K562 (cell line): Measurements from ENCODE around the gene BLID. TPM values are rescaled to one million over a fixed set of nuclear protein-coding genes. Genes with fewer than 3 reads are reported as not detected.

Experiments used
- ATAC-seq: fragments of 200-7000 bp; cut with Tn5 transposase; 3 replicates; pipeline ENCODE4 v1.9.1; 2020; ENCODE audit warnings: moderate library complexity
- BruUV-seq: library from RNA; stranded (reverse); fragments of 400-500 nt; replicated peaks from 2 replicates; lab custom pipeline; 2021; lab: Mats Ljungman, UMichigan
- CTCF ChIA-PET: fragments of 300-600 bp; formaldehyde crosslinking; extraction: SDS; loops from one replicate; lab custom pipeline; 2021; ENCODE audit warnings: low intra/inter-chr PET ratio; lab: Yijun Ruan, JAX
- POLR2A ChIA-PET: fragments of 300-600, 350-650 bp; sonication (Branson Sonifier 250); formaldehyde crosslinking; extraction: SDS; loops from one replicate; lab custom pipeline; 2021; ENCODE audit warnings: antibody characterized with exemption, inconsistent platforms; lab: Yijun Ruan, JAX
- DNase-seq, 4 experiments: peaks; one replicate each; pipeline versions ENCODE4 v3.0.0 to v3.0.0-alpha.2; 2011 to 2018; ENCODE audit warnings: low spot score in 3 of 4, mixed read lengths in 3 of 4; ENCODE audit errors: extremely low read depth in 1 of 4
- FAIRE-seq: peaks from 2 replicates; lab custom pipeline; 2011; peaks lifted over from hg19 to GRCh38; lab: Jason Lieb, UNC
- H2AFZ ChIP-seq: 2 replicates; pipeline ENCODE4 v1.6.0; 2011; ENCODE audit warnings: low read depth, low read length, control low read depth, inconsistent platforms
- H3K27ac ChIP-seq: fragments of 200-600 bp; 3 replicates; pipeline ENCODE4 v1.8.0; 2011; ENCODE audit warnings: low read depth, mild to moderate bottlenecking, control low read depth, inconsistent platforms, low read length, moderate library complexity, mixed read lengths; ENCODE audit errors: extremely low read depth
- H3K27me3 ChIP-seq, 2 experiments: fragments of 300-600 bp in 1 of 2; 2 replicates in 1 of 2; 3 replicates in 1 of 2; pipeline versions ENCODE4 v1.6.0 to v1.8.0; 2011; ENCODE audit warnings: inconsistent platforms in 2 of 2, low read length in 2 of 2, mild to moderate bottlenecking in 1 of 2, mixed read lengths in 1 of 2, moderate library complexity in 1 of 2; ENCODE audit not compliant: control insufficient read depth in 2 of 2, insufficient read depth in 2 of 2
- H3K36me3 ChIP-seq: fragments of 300-600 bp; 3 replicates; pipeline ENCODE4 v1.8.0; 2011; ENCODE audit warnings: mild to moderate bottlenecking, low read length, inconsistent platforms; ENCODE audit not compliant: control insufficient read depth, insufficient read depth
- H3K4me1 ChIP-seq, 2 experiments: fragments of 200-600 bp in 1 of 2; replicated peaks in 1 of 2; 2 replicates in 1 of 2; 3 replicates in 1 of 2; pipeline versions ENCODE4 v1.5.1 to v1.8.0; 2011; ENCODE audit warnings: inconsistent platforms in 2 of 2, low read length in 2 of 2, mild to moderate bottlenecking in 1 of 2, mixed read lengths in 1 of 2, moderate library complexity in 1 of 2; ENCODE audit not compliant: control insufficient read depth in 2 of 2, insufficient read depth in 2 of 2
- H3K4me2 ChIP-seq: 2 replicates; pipeline ENCODE4 v1.6.1; 2011; ENCODE audit warnings: low read length, control low read depth, inconsistent platforms, mixed read lengths; ENCODE audit not compliant: insufficient read depth
- H3K4me3 ChIP-seq: fragments of 200-600 bp; sonication (generic), shearing (Covaris generic); 2 replicates; pipeline ENCODE4 v1.5.1; 2016; ENCODE audit warnings: control low read depth, inconsistent platforms
- H3K79me2 ChIP-seq: fragments of 200-600 bp; 3 replicates; pipeline ENCODE4 v1.8.0; 2011; ENCODE audit warnings: low read length, inconsistent platforms; ENCODE audit not compliant: control insufficient read depth, insufficient read depth
- H3K9ac ChIP-seq, 2 experiments: 2 replicates each; pipeline versions ENCODE4 v1.6.0 to v1.6.1; 2011; ENCODE audit warnings: low read depth in 2 of 2, low read length in 2 of 2, control low read depth in 1 of 2, inconsistent platforms in 1 of 2, mild to moderate bottlenecking in 1 of 2, mixed read lengths in 1 of 2; ENCODE audit not compliant: insufficient read depth in 1 of 2
- H3K9me1 ChIP-seq: one replicate; pipeline ENCODE4 v1.6.0; 2011; ENCODE audit warnings: inconsistent platforms, mild to moderate bottlenecking, low read length, moderate library complexity; ENCODE audit not compliant: control insufficient read depth, insufficient read depth
- H3K9me3 ChIP-seq: replicated peaks from 2 replicates; pipeline ENCODE4 v1.5.1; 2011; ENCODE audit warnings: low read depth, low read length, inconsistent platforms; ENCODE audit not compliant: control insufficient read depth, insufficient read depth
- H4K20me1 ChIP-seq: replicated peaks from 2 replicates; pipeline ENCODE4 v1.6.1; 2011; ENCODE audit warnings: low read length, inconsistent platforms, mixed read lengths; ENCODE audit not compliant: control insufficient read depth, insufficient read depth
- CHD4 ChIP-seq: fragments of 200-600 bp; sonication (generic); IDR thresholded peaks from 3 replicates; pipeline ENCODE4 v1.6.1; 2012; ENCODE audit warnings: low read depth, mild to moderate bottlenecking, mixed read lengths, low read length, inconsistent platforms; ENCODE audit not compliant: insufficient read depth, insufficient replicate concordance, poor library complexity, severe bottlenecking
- GTF3C2 ChIP-seq: IDR thresholded peaks from 3 replicates; pipeline ENCODE4 v1.6.1; 2011; ENCODE audit warnings: borderline replicate concordance, mild to moderate bottlenecking, moderate library complexity; ENCODE audit not compliant: insufficient read length; ENCODE audit errors: extremely low read depth
- KDM1A ChIP-seq, 2 experiments: fragments of 450-650 bp; IDR thresholded peaks; 2 replicates each; pipeline ENCODE4 v1.6.1; 2016; ENCODE audit warnings: mild to moderate bottlenecking in 2 of 2
- KHSRP ChIP-seq: fragments of 450-650 bp; IDR thresholded peaks from 2 replicates; pipeline ENCODE4 v1.6.1; 2017
- MTA3 ChIP-seq: fragments of 450-650 bp; formaldehyde crosslinking; IDR thresholded peaks from 2 replicates; pipeline ENCODE4 v1.6.1; 2017; ENCODE audit warnings: mild to moderate bottlenecking, borderline replicate concordance
- PHB ChIP-seq: fragments of 250-450 bp; sonication (Bioruptor Pico); IDR thresholded peaks from 2 replicates; pipeline ENCODE4 v1.5.0; 2021
- RAD21 ChIP-seq, 2 experiments: fragments of 250-450 bp in 1 of 2; fragments of 450-650 bp in 1 of 2; sonication (Bioruptor Pico) in 1 of 2; formaldehyde crosslinking in 1 of 2; IDR thresholded peaks in 1 of 2; conservative IDR thresholded peaks in 1 of 2; 2 replicates each; pipeline versions ENCODE4 v1.4.0 to v1.8.0; 2020 to 2022; ENCODE audit warnings: mild to moderate bottlenecking in 2 of 2, moderate library complexity in 1 of 2
- TAL1 ChIP-seq: fragments of 450-650 bp; IDR thresholded peaks from 2 replicates; pipeline ENCODE4 v1.6.1; 2016; ENCODE audit warnings: mild to moderate bottlenecking
- TFAP4 ChIP-seq: sonication (generic); formaldehyde crosslinking; IDR thresholded peaks from 2 replicates; pipeline ENCODE4 v1.8.0; 2022; ENCODE audit warnings: missing genetic modification reagents, mild to moderate bottlenecking, moderate library complexity, borderline replicate concordance
- TRIM24 ChIP-seq, 2 experiments: fragments of 450-650 bp; IDR thresholded peaks; 2 replicates each; pipeline ENCODE4 v1.6.1; 2016
- ZNF212 ChIP-seq: fragments of 450-650 bp; formaldehyde crosslinking; IDR thresholded peaks from 2 replicates; pipeline ENCODE4 v1.4.0; 2020; ENCODE audit warnings: mild to moderate bottlenecking
- ZNF3 ChIP-seq: fragments of 250-450 bp; sonication (Bioruptor Pico); IDR thresholded peaks from 2 replicates; pipeline ENCODE4 v1.5.0; 2021; ENCODE audit warnings: mild to moderate bottlenecking, moderate library complexity
- ZNF518B ChIP-seq: fragments of 250-450 bp; sonication (Bioruptor Pico); IDR thresholded peaks from 2 replicates; pipeline ENCODE4 v1.5.0; 2021; ENCODE audit warnings: mild to moderate bottlenecking, moderate library complexity
- WGBS: fragments of 100-300 bp; shearing (Covaris generic); methylation state at CpG from one replicate; pipeline ENCODE4 v1.1.6; 2016; ENCODE audit warnings: low coverage, mixed read lengths; ENCODE audit not compliant: insufficient coverage; ENCODE audit errors: missing lambda C conversion rate; 5-methylcytosine and 5-hydroxymethylcytosine counted together
- in situ Hi-C: fragments of 300-500 bp; cut with MboI; formaldehyde crosslinking; loops from 4 replicates; pipeline ENCODE4 v1.15.0; 2018; ENCODE audit warnings: inconsistent platforms, mixed read lengths
- intact Hi-C: fragments of 100-400 bp; cut with micrococcal nuclease; formaldehyde crosslinking; loops from 2 replicates; pipeline ENCODE4 v1.14.2; 2022
- polyA plus RNA-seq, 8 experiments: library from polyadenylated mRNA; depleted of rRNA in 4 of 8; stranded (reverse) in 5 of 8; unstranded in 3 of 8; fragments of >200 nt; fragmentation: Nextera tagmentation in 2 of 8; fragmentation: Illumina TruSeq in 1 of 8; extraction: Ambion mirVana in 2 of 8; extraction: Trizol in 1 of 8; gene quantifications; 2 replicates each; pipeline versions ENCODE4 v1.2.1 to v1.2.3, GENCODE V29; 2011 to 2014; ENCODE audit warnings: inconsistent platforms in 1 of 8, missing spikeins in 1 of 8
- total RNA-seq, 7 experiments: library from RNA; depleted of rRNA in 6 of 7; stranded (reverse); fragments of >200 nt in 6 of 7; fragmentation: Illumina TruSeq in 2 of 7; extraction: Trizol in 2 of 7; gene quantifications; 2 replicates each; pipeline versions ENCODE4 v1.2.1 to v1.2.3, GENCODE V29; 2011 to 2021; ENCODE audit warnings: low replicate concordance in 1 of 7

BLID gene
- total and polyA plus RNA-seq, 9 of the 15 experiments (the other 6 are each of a cell fraction or from before 2014, with no cell fraction given), result not detected

- no TSS peak for BruUV-seq
- DNase-seq, result no peak
- H3K4me3 ChIP-seq, result no peak overlapping the region
- no peaks in the 10 kb centered on the region for H3K27me3 ChIP-seq
- no peaks in the 10 kb centered on the region for H3K9me3 ChIP-seq
- FAIRE-seq, result no peak
- POLR2A ChIA-PET, result no interaction called here
- in situ Hi-C loops, result no loop called here
- CTCF ChIA-PET, result no interaction called here
- H3K4me1 ChIP-seq, result no peaks in the 10 kb centered on the region
- no peaks in the 10 kb centered on the region for H3K9me1 ChIP-seq
- 4% methylated on average over 2 of the region's 2 CpGs for WGBS
- H3K9ac ChIP-seq, result no peak overlapping the region
- no peak for ATAC-seq
- no peak overlapping the region for H2AFZ ChIP-seq
- H3K36me3 ChIP-seq, result no peaks in the 10 kb centered on the region
- H3K79me2 ChIP-seq, result no peaks in the 10 kb centered on the region
- intact Hi-C loops, result no loop called here
- no peaks in the 10 kb centered on the region for H4K20me1 ChIP-seq
- H3K27ac ChIP-seq, result no peak overlapping the region
- H3K4me2 ChIP-seq, result no peak overlapping the region
- TF ChIP-seq TAL1 (no peak), TFAP4 (no peak), PHB (CRISPR knock-in tag) (no peak), TRIM24 (IDR thresholded peaks at IDR 0.05) (no peak), ZNF3 (CRISPR knock-in tag) (no peak), MTA3 (no peak), KDM1A (IDR thresholded peaks at IDR 0.05) (no peak), GTF3C2 (no peak), ZNF518B (CRISPR knock-in tag) (no peak), ZNF212 (CRISPR knock-in tag) (no peak), KHSRP (no peak), RAD21 (CRISPR knock-in tag; conservative IDR thresholded peaks at IDR 0.05 in 1 of 2, IDR thresholded peaks at IDR 0.05 in 1 of 2) (no peak), CHD4 (no peak)
These were observed 24.5 kb upstream of the BLID start for GRCh38 chr11:122140500-122140899.
